Mesendoderm (in vitro differentiated cells): ENCODE measurements around the gene TEDC2.

ENCODE experiments used
- DNase-seq: peaks from one replicate; pipeline ENCODE4 v3.0.0; 2013
- H2AK5ac ChIP-seq: 2 replicates; pipeline ENCODE4 v1.6.1; 2013; ENCODE audit warnings: low read length, inconsistent platforms
- H2BK120ac ChIP-seq: 2 replicates; pipeline ENCODE4 v1.6.1; 2013; ENCODE audit warnings: low read depth, mild to moderate bottlenecking, low read length, moderate library complexity, mixed read lengths
- H2BK15ac ChIP-seq: replicated peaks from 2 replicates; pipeline ENCODE4 v1.6.1; 2013; ENCODE audit warnings: low read depth, mild to moderate bottlenecking, moderate library complexity
- H2BK5ac ChIP-seq: 2 replicates; pipeline ENCODE4 v1.6.1; 2013; ENCODE audit warnings: low read length, inconsistent platforms
- H3K18ac ChIP-seq: 2 replicates; pipeline ENCODE4 v1.6.1; 2013; ENCODE audit warnings: mild to moderate bottlenecking, low read length, mixed read lengths
- H3K23ac ChIP-seq: one replicate; pipeline ENCODE4 v1.6.1; 2013; ENCODE audit warnings: low read length
- H3K27ac ChIP-seq: 2 replicates; pipeline ENCODE4 v1.5.1; 2013; ENCODE audit warnings: low read depth, mild to moderate bottlenecking, inconsistent platforms, low read length, moderate library complexity
- H3K27me3 ChIP-seq: 2 replicates; pipeline ENCODE4 v1.6.1; 2013; ENCODE audit warnings: low read length, control low read depth, mild to moderate bottlenecking, inconsistent platforms; ENCODE audit not compliant: insufficient read depth, poor library complexity
- H3K36me3 ChIP-seq: 2 replicates; pipeline ENCODE4 v1.6.1; 2013; ENCODE audit warnings: low read length, inconsistent platforms; ENCODE audit not compliant: control insufficient read depth, insufficient read depth
- H3K4ac ChIP-seq: one replicate; pipeline ENCODE4 v1.6.1; 2013; ENCODE audit warnings: low read depth, mild to moderate bottlenecking, low read length, moderate library complexity
- H3K4me1 ChIP-seq: 2 replicates; pipeline ENCODE4 v1.6.1; 2013; ENCODE audit warnings: low read depth, low read length, inconsistent platforms; ENCODE audit not compliant: control insufficient read depth
- H3K4me2 ChIP-seq: 2 replicates; pipeline ENCODE4 v1.6.1; 2013; ENCODE audit warnings: low read length
- H3K4me3 ChIP-seq: 2 replicates; pipeline ENCODE4 v1.5.1; 2013; ENCODE audit warnings: mild to moderate bottlenecking, low read length
- H3K56ac ChIP-seq: one replicate; pipeline ENCODE4 v1.6.1; 2013; ENCODE audit warnings: low read length
- H3K79me1 ChIP-seq: 2 replicates; pipeline ENCODE4 v1.6.1; 2013; ENCODE audit warnings: low read length, inconsistent platforms
- H3K79me2 ChIP-seq: 2 replicates; pipeline ENCODE4 v1.6.1; 2013; ENCODE audit warnings: mild to moderate bottlenecking, low read length; ENCODE audit not compliant: control insufficient read depth, insufficient read depth
- H3K9ac ChIP-seq: 2 replicates; pipeline ENCODE4 v1.6.1; 2013; ENCODE audit warnings: low read length, inconsistent platforms
- H4K5ac ChIP-seq: one replicate; pipeline ENCODE4 v1.6.1; 2013; ENCODE audit warnings: low read length
- H4K8ac ChIP-seq: one replicate; pipeline ENCODE4 v1.6.1; 2013; ENCODE audit warnings: low read depth, mild to moderate bottlenecking, control low read depth, low read length, moderate library complexity
- WGBS: extraction: QIAGEN DNeasy Blood & Tissue Kit; methylation state at CpG from one replicate; pipeline ENCODE4 v1.1.7; 2013; ENCODE audit warnings: low lambda C conversion rate, missing lambda C conversion rate; ENCODE audit not compliant: insufficient coverage; ENCODE audit errors: extremely low coverage; 5-methylcytosine and 5-hydroxymethylcytosine counted together

Gene TEDC2

DNA sequence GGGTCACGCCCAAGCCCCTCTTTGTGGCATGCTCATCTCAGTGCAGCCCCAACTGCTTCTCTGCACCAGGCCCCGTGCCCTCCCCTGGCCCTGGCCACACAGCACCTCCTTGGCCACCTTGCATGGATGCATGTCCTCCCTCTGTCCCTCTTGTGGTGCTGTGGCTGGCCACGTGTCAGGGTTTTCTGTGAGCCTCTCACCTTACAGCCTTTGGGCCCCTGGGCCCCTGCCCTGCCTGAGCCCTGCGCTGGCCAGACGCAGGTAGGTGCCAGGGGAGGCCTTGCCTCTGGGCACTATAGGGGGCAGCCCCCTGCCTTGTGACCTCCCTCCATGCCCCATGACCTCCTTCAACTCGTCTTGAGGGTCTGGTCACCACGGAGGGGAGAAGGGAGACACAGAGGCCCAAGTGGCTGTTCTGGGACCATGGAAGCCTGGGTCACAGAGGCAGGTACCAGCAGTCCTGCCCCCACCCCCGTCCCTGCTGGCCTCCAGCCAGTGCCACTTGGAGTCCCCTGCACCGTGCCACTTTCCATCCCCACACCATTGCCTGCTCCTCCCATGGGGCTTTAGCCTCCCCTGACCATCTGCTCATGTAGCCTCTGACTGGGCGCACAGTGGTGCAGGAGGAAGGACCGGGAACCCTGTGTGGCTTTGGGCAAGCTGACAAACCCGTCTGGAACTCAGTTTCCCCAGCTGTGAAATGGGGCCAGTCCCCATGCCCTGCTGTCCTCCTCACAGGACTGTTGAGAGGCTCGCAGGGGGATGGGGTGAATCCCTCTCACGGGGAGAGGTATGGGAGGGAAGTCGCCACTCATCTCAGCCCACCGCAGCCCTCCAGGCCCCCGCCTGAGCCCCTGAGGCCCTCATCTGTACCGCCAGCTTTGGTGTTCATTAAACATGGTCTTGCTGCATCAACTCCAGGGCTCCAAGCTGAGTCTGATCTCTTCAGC lies 42.3 kb downstream of the TEDC2 start:
- DNase-seq = no peak
- Histone ChIP-seq H3K36me3 (no peaks in the 10 kb centered on the region), H3K4ac (no peak overlapping the region), H3K9ac (no peak overlapping the region), H4K5ac (no peak overlapping the region), H2BK15ac (no peak overlapping the region), H3K27ac (no peak overlapping the region), H2AK5ac (no peak overlapping the region), H3K79me2 (no peaks in the 10 kb centered on the region), H3K4me3 (no peak overlapping the region), H3K18ac (no peak overlapping the region), H2BK120ac (no peak overlapping the region), H2BK5ac (no peak overlapping the region), H3K79me1 (no peaks in the 10 kb centered on the region), H3K4me1 (no peaks in the 10 kb centered on the region), H3K23ac (no peak overlapping the region), H3K4me2 (no peak overlapping the region), H4K8ac (no peak overlapping the region), H3K27me3 (no peaks in the 10 kb centered on the region), H3K56ac (no peak overlapping the region)
- WGBS = no CpG with 5 or more reads among the region's 18 CpGs

DNA sequence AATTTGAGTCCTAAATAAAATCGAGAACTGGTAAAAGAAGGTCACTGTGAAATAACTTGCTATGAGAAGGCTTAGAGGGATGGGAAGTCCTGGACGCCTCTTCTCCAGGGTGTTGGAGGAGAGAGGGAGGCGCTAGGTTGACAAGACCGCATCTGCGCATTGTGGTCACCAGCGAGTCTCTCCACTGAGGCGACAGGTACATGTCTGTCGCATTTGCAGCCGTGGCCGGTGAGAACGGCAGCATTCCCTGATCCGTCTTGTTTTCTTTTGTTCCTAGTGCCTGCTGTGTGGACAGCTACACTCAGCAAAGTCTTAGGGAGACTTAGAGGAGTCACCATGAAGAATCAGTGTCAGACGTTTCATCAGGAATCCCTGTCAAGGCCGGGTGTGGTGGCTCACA lies 45.8 kb downstream of the TEDC2 start:
- no peak overlapping the region for H3K4ac ChIP-seq
- no peak for DNase-seq
- no peak overlapping the region for H3K4me2 ChIP-seq
- H3K9ac ChIP-seq = no peak overlapping the region
- no peaks in the 10 kb centered on the region for H3K4me1 ChIP-seq
- no peak overlapping the region for H3K27ac ChIP-seq
- H3K18ac ChIP-seq = no peak overlapping the region
- no peaks in the 10 kb centered on the region for H3K79me1 ChIP-seq
- H3K79me2 ChIP-seq = no peaks in the 10 kb centered on the region
- no peak overlapping the region for H3K4me3 ChIP-seq
- WGBS = 100% methylated on average over 1 of the region's 14 CpGs
- no peak overlapping the region for H2BK120ac ChIP-seq
- no peak overlapping the region for H3K23ac ChIP-seq
- H4K5ac ChIP-seq = no peak overlapping the region
- H3K56ac ChIP-seq = no peak overlapping the region
- no peak overlapping the region for H2AK5ac ChIP-seq
- H4K8ac ChIP-seq = no peak overlapping the region
- no peak overlapping the region for H2BK5ac ChIP-seq
- H3K36me3 ChIP-seq = no peaks in the 10 kb centered on the region
- no peaks in the 10 kb centered on the region for H3K27me3 ChIP-seq
- H2BK15ac ChIP-seq = no peak overlapping the region

DNA sequence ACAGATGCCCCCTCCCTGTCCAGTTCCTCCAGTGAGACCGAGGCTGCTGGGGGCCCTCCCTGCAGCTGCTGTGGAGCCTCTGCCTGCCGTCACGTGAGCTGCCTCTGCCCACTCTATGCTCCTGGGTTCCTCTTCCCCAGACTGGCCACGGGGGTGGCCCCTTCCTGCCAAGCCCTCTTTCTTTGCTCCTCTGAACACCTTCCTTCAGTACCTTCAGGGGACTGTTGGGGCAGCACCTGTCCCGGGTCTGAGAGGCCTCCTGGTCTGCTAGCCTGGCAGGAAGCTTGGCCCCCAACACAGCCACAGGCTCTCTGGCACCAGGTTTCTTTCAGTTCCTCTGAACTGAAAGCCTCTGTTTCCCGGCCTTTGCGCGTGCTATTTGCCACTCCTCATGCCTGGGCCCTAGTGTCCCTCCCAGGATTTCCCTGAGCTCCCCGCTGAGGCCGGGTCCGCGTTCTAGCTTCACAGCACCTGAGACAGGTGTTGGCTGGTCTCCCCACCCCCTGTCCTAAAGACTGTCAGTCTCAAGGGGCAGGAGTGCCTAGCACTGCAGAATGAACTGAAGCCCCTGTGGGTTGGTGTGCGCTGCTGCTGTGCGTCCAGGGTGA lies 47.2 kb downstream of the TEDC2 start:
- Histone ChIP-seq H2AK5ac (no peak overlapping the region), H4K5ac (no peak overlapping the region), H2BK15ac (no peak overlapping the region), H3K4me2 (no peak overlapping the region), H4K8ac (no peak overlapping the region), H3K4ac (no peak overlapping the region), H3K23ac (no peak overlapping the region), H3K18ac (no peak overlapping the region), H3K27me3 (no peaks in the 10 kb centered on the region), H3K56ac (no peak overlapping the region), H3K27ac (no peak overlapping the region), H2BK5ac (no peak overlapping the region), H3K4me3 (no peak overlapping the region), H3K36me3 (no peaks in the 10 kb centered on the region), H2BK120ac (no peak overlapping the region), H3K9ac (no peak overlapping the region), H3K79me1 (no peaks in the 10 kb centered on the region), H3K4me1 (no peaks in the 10 kb centered on the region), H3K79me2 (no peaks in the 10 kb centered on the region)
- no CpG with 5 or more reads among the region's 14 CpGs for WGBS
- no peak for DNase-seq

DNA sequence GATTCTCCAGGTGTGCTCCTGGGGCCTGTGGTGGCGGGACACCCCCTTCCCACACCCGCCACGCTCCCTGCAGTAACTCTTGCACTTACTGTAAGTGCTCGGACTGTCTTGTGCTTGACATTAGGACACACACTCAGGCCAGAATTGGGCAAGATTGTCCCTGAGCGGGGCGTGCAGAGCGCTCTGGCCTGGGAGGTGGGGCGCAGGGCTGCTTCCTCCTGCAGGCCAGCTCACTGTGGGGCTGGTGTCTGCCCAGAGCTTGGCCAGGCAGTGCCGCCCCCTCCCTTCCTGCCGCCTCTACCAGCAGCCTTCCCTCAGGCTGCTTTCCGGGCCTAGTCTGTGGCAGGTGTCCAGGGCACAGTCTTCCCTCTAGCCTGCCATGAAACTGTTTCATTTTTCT lies 47.8 kb downstream of the TEDC2 start:
- no peak for DNase-seq
- Histone ChIP-seq H3K4me1 (no peaks in the 10 kb centered on the region), H3K4me3 (no peak overlapping the region), H2BK120ac (no peak overlapping the region), H4K8ac (no peak overlapping the region), H2BK15ac (no peak overlapping the region), H3K23ac (no peak overlapping the region), H3K36me3 (no peaks in the 10 kb centered on the region), H3K56ac (no peak overlapping the region), H2BK5ac (no peak overlapping the region), H3K9ac (no peak overlapping the region), H3K79me2 (no peaks in the 10 kb centered on the region), H3K27ac (no peak overlapping the region), H2AK5ac (no peak overlapping the region), H3K18ac (no peak overlapping the region), H3K4me2 (no peak overlapping the region), H3K4ac (no peak overlapping the region), H3K27me3 (no peaks in the 10 kb centered on the region), H3K79me1 (no peaks in the 10 kb centered on the region), H4K5ac (no peak overlapping the region)
- no CpG with 5 or more reads among the region's 11 CpGs for WGBS

DNA sequence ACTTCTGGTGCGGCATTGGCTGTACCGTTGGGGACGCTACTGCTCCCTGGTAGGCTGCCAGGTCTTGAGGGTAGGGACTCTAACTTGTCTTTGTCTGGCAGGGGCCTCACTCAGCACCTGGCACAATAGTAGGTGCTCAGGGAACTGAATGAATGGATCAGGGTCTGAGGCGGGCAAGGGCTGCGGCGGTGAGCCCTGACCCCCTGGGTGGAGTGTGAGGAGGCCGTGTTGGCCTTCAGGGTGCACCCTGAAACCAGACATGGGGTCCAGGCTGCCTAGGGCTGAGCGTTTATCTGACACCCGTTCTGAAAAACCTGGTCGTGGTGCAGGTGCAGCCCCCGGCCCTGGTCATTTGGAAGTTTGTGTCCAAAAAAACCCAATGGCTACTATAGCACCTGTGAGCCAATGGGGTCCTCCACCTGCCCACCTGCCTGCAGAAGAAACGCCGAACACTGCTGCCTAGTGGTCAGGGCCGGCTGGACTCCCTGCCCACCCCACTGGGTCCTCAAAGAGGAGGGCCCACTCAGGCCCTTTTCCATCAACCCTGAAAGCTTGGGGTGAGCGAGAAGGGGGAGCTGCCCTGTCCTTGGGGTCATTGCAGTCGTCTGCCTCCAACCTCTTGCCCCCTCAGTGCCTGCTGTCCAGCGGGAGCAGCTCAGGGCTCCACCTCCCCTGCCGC lies 49.0 kb downstream of the TEDC2 start:
- H2AK5ac ChIP-seq = no peak overlapping the region
- H2BK120ac ChIP-seq = no peak overlapping the region
- H3K36me3 ChIP-seq = no peaks in the 10 kb centered on the region
- no peak for DNase-seq
- no peak overlapping the region for H3K9ac ChIP-seq
- no peak overlapping the region for H3K4me2 ChIP-seq
- no peak overlapping the region for H2BK5ac ChIP-seq
- H3K4me3 ChIP-seq = no peak overlapping the region
- H4K5ac ChIP-seq = no peak overlapping the region
- peaks cover under 1% of the 10 kb centered on the region for H3K79me2 ChIP-seq
- no peak overlapping the region for H3K4ac ChIP-seq
- H3K27me3 ChIP-seq = no peaks in the 10 kb centered on the region
- H3K18ac ChIP-seq = no peak overlapping the region
- H4K8ac ChIP-seq = no peak overlapping the region
- no peak overlapping the region for H3K56ac ChIP-seq
- no peak overlapping the region for H3K27ac ChIP-seq
- no peak overlapping the region for H3K23ac ChIP-seq
- peaks cover 2% of the 10 kb centered on the region for H3K4me1 ChIP-seq
- H3K79me1 ChIP-seq = no peaks in the 10 kb centered on the region
- H2BK15ac ChIP-seq = no peak overlapping the region
- no CpG with 5 or more reads among the region's 18 CpGs for WGBS
